22Rv1 (cell line): ENCODE measurements around the gene NEURL4.

Source experiments
- H3K27ac ChIP-seq: fragments of 450-650 bp; 2 replicates; pipeline ENCODE4 v1.5.1; 2017
- ZFX ChIP-seq: fragments of 450-650 bp; IDR thresholded peaks from 2 replicates; pipeline ENCODE4 v1.6.1; 2017; ENCODE audit warnings: antibody characterized with exemption, borderline replicate concordance
- TF ChIP-seq, protein P1 (sequence below): fragments of 450-650 bp; IDR thresholded peaks from 2 replicates; pipeline ENCODE4 v1.5.1; 2017; ENCODE audit warnings: mild to moderate bottlenecking

NEURL4 gene

DNA sequence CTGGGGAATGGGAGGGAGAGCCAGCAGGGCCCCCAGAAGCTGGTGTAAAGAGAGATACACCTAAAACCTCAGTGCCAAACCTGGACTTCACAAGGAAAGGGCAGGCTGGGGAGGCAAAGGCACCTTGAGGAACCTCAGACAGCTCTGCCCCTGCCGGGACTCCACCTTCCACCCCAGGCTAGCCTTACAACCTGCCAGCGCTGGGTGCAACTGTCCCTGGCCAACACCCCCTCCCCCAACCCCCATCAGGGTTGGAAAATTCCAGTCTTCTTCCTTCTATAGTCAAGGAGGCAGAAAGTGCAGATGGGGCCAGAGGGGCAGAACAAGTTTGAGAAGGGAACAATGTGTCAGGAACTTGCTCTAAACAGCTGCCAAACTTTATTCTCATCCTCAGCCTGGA lies 36.9 kb downstream of the NEURL4 start:
- TF ChIP-seq, protein P1, sequence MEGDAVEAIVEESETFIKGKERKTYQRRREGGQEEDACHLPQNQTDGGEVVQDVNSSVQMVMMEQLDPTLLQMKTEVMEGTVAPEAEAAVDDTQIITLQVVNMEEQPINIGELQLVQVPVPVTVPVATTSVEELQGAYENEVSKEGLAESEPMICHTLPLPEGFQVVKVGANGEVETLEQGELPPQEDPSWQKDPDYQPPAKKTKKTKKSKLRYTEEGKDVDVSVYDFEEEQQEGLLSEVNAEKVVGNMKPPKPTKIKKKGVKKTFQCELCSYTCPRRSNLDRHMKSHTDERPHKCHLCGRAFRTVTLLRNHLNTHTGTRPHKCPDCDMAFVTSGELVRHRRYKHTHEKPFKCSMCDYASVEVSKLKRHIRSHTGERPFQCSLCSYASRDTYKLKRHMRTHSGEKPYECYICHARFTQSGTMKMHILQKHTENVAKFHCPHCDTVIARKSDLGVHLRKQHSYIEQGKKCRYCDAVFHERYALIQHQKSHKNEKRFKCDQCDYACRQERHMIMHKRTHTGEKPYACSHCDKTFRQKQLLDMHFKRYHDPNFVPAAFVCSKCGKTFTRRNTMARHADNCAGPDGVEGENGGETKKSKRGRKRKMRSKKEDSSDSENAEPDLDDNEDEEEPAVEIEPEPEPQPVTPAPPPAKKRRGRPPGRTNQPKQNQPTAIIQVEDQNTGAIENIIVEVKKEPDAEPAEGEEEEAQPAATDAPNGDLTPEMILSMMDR: no peak
- no peak for TF ChIP-seq ZFX
- H3K27ac ChIP-seq: no peak overlapping the region

DNA sequence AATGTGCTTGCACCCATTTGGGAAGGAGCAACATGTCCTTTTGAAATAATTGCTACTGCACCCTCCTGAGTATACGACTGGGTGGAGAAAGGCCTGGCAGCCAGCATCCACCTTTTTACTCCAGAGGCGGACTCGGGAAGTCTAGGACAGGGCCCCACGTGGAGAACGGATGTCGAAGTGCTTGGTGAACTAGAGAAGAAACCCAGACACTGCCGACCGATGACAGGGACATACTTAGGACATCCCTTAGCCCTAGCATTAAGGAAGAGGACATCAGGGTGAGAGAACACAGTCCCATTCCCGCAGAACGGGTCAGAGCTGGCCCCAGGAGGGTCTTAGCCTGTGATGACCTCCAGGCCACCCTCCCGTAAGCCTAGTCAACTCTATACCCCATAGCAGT lies 38.5 kb downstream of the NEURL4 start:
- no peak overlapping the region for H3K27ac ChIP-seq
- TF ChIP-seq ZFX: no peak
- TF ChIP-seq, protein P1: no peak

DNA sequence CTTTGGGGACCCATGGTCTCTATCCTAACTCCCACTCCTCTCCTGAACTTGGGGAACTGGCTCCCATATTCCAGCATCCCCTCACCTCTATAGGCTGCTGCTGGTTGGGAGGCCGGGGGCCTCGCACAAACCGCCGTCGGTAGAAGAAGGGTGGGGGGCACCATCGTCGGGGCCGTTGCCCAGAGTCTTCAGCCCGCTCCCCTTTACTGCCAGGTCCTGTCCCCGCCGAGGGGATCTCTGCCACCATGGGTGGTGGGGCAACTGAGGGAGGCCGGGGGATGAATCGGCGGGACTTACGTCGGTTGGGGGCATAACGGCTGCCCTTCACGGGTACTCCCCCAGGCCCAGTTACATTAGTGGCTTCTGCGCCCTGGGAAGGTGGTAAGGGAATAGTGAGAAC lies 39.0 kb downstream of the NEURL4 start:
- no peak overlapping the region for H3K27ac ChIP-seq
- TF ChIP-seq ZFX: no peak

DNA sequence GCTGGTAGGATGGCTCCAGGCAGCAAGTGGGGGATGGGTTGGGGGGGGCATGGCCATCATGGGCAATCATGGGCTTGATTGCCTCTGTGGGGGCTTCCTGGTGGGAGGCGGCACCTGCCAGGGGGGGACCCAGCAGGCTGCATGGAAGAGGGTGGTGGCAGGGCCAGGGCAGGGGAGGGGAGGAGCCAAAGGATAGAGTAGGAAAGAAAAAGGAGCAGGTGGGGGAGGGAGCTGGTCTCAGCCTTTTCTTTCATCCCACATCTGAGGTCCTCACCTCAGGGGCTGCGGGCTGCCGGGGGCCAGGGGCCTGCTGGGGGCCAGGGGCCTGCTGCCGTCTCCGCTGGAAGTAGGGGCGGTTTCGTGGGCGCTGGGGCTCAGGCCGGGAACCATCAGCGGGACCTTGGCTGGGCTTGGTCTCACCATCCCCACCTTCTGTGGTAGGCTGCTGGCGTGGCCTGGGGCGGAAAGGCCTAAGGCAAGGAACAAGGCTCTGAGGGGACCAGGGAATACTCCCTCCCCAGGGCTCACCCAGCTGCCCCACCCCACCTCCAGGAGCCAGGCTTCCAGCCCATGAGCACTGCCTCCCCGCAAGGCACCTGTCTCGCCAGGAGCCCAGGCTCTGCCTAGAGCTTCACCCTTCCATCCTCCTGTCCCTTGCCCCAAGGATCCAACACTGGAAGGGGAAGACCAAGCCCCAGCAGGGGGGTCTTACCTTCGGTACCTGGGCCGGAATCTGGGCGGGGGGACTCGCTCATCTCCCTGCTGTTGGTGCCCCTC lies 39.7 kb downstream of the NEURL4 start:
- no peak for TF ChIP-seq ZFX
- TF ChIP-seq, protein P1: no peak
- H3K27ac ChIP-seq: no peak overlapping the region

DNA sequence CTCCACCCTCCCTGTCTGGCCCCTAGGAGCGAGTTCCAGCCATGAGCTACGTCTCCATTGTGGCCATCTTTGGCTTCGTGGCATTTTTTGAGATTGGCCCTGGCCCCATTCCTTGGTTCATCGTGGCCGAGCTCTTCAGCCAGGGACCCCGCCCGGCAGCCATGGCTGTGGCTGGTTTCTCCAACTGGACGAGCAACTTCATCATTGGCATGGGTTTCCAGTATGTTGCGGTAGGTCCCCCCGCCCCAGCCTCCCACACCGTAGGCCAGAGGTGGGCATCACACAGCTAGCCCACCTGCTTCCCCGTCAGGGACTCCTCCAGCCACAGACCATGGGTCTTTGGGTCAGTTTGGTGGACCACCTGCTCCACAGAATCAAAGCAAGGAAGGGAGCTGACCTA lies 43.5 kb downstream of the NEURL4 start:
- no peak for TF ChIP-seq ZFX
- TF ChIP-seq, protein P1: no peak
- H3K27ac ChIP-seq: no peak overlapping the region

DNA sequence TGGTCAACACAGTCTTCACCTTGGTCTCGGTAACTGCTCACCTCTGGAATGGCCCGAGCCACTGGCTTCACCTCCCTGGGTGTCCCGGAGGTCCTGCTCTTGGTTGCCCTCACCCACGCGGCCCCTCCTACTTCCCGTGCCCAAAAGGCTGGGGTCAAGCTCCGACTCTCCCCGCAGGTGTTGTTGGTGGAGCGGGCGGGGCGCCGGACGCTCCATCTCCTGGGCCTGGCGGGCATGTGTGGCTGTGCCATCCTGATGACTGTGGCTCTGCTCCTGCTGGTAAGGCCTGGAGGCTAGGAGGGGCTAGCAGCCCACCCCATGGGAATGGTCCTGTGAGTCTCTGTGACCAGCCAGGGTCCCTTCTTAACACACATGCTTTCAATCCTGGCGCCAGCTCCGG lies 44.2 kb downstream of the NEURL4 start:
- TF ChIP-seq ZFX: no peak
- TF ChIP-seq, protein P1: no peak

DNA sequence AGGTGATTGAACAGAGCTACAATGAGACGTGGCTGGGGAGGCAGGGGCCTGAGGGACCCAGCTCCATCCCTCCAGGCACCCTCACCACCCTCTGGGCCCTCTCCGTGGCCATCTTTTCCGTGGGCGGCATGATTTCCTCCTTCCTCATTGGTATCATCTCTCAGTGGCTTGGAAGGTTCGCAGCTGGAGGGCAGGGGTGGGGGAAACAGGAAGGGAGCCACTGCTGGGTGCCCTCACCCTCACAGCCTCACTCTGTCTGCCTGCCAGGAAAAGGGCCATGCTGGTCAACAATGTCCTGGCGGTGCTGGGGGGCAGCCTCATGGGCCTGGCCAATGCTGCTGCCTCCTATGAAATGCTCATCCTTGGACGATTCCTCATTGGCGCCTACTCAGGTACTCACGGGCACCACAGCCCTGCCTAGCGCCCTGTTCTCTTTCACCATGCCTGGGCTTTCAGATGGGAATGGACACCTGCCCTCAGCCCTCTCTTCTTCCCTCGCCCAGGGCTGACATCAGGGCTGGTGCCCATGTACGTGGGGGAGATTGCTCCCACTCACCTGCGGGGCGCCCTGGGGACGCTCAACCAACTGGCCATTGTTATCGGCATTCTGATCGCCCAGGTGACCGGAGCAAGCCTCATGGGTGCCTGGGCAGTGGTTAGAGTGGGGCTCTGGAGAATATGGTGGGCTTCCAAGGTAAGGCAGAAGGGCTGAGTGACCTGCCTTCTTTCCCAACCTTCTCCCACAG lies 45.5 kb downstream of the NEURL4 start:
- no peak for TF ChIP-seq ZFX
- TF ChIP-seq, protein P1: no peak
- H3K27ac ChIP-seq: no peak overlapping the region

More for the DNA sequence above, 44.2 kb downstream of the NEURL4 start:
- H3K27ac ChIP-seq: no peak overlapping the region
